ENCODE results near the gene RPS6KA2. TPM values are rescaled to one million over a fixed set of nuclear protein-coding genes. Genes with fewer than 3 reads are reported as not detected.

RPS6KA2 gene
- total and polyA plus RNA-seq, 3 donors from 2014 or later: 18.4 to 21.7 (median 19.8) TPM

DNA sequence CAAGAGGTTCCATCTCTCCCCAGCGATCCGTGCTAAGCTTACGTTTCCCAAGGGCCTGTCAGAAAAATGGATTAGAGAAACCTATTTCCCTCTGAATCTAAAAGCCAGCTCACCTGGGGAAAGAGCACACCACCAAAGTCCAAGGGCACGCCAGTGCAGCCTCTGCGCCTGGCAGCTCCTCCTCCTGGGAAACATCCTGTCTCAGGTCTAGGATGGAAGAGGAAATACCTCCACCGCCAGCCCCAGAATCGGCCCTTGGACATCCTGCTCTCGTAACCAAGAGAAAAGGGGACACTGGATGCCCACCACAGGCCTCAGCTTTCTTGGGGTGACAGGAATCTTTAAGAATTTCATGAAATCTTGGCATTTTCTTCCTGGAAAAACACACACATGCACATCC is 59.2 kb downstream of the RPS6KA2 start:
- Histone ChIP-seq H3K27ac (no peak overlapping the region), H3K36me3 (ENCODE audit: low read depth, missing control alignments) (no peaks in the 10 kb centered on the region), H3K4me1 (peaks cover 4% of the 10 kb centered on the region), H3K4me3 (no peak overlapping the region), H3K9me3 (no peaks in the 10 kb centered on the region), H3K27me3 (no peaks in the 10 kb centered on the region)
- TF ChIP-seq POLR2A (IDR thresholded peaks at IDR 0.05): no peak
- TF ChIP-seq, protein P1, sequence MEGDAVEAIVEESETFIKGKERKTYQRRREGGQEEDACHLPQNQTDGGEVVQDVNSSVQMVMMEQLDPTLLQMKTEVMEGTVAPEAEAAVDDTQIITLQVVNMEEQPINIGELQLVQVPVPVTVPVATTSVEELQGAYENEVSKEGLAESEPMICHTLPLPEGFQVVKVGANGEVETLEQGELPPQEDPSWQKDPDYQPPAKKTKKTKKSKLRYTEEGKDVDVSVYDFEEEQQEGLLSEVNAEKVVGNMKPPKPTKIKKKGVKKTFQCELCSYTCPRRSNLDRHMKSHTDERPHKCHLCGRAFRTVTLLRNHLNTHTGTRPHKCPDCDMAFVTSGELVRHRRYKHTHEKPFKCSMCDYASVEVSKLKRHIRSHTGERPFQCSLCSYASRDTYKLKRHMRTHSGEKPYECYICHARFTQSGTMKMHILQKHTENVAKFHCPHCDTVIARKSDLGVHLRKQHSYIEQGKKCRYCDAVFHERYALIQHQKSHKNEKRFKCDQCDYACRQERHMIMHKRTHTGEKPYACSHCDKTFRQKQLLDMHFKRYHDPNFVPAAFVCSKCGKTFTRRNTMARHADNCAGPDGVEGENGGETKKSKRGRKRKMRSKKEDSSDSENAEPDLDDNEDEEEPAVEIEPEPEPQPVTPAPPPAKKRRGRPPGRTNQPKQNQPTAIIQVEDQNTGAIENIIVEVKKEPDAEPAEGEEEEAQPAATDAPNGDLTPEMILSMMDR (IDR thresholded peaks at IDR 0.05): no peak
- DNase-seq: no peak
- WGBS, 2 donors: 87 to 97% methylated on average over 8 of the region's 8 CpGs
- intact Hi-C loops (cut with DNase I; ENCODE audit: low total_unique reads): no loop called here

DNA sequence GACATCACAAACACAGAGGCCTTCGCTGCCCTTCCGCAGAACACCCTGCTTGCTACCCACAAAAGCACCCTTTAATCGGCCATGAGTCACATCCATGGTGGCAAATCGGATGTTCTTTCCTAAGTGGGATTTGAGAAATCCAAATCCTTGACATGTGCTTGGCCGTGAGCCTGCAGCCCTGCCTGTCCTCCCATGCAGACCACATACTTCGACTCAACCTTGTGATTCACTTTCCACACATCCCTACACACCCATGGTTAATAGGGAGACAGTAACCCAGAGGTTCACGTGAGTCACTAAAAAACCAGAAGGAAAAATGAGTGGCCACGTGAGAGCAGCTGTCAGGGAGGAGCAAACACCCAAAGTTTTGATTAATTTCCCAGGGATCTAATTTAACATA is 59.9 kb downstream of the RPS6KA2 start:
- TF ChIP-seq, protein P1 (IDR thresholded peaks at IDR 0.05): no peak
- no peak for TF ChIP-seq POLR2A (IDR thresholded peaks at IDR 0.05)
- Histone ChIP-seq H3K27me3 (no peaks in the 10 kb centered on the region), H3K36me3 (ENCODE audit: low read depth, missing control alignments) (no peaks in the 10 kb centered on the region), H3K27ac (no peak overlapping the region), H3K4me1 (peaks cover 4% of the 10 kb centered on the region), H3K4me3 (no peak overlapping the region), H3K9me3 (no peaks in the 10 kb centered on the region)
- intact Hi-C loops (cut with DNase I; ENCODE audit: low total_unique reads): no loop called here
- DNase-seq: no peak
- 85 to 93% methylated on average over 8 of the region's 8 CpGs for WGBS, 2 donors

DNA sequence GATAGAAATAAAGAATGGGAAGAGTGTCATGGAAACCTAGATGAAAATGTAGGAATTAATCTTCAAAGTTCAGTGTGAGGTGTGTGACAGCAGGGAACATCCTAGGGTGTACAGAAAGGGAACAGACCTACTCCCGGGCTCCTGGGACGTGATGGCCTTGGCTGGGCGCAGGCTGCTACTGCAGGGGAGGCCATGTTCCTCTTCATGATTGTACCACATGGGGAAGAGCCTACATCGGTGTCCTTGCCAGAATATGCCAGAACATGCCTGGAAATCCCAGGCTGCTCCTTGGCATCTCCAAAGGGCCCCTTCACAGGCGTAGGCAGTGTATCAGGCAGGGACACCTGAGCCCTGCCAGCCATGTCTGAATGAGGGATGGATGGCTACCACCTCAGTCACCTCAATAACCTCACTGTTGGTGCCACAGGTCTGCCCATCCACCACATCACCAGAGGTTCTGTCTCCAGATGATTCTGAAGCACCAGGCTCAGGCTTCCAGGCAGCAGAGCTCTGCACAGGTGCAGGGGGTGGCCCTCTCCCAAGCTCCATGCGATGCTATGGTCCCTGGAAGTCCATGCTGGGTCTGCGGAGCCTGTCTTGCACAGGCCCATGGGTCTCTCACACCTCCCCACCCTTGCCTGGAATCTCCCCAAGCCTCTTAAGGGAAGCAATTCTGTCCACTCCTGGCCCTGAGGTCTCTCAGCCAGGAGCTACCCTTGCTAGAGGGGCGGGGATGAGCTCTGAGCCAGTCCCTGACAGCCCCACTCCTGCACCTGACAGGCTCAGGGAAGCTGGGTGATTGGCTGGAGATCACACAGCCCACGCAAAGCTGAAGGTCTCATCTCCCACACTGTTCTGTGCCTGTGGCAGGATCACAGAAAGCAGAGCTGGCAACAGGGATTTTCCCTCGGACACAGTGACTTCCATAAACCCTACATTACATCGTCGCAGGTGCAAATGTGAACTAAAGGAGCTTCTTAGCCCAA is 60.7 kb downstream of the RPS6KA2 start:
- no peaks in the 10 kb centered on the region for H3K27me3 ChIP-seq
- TF ChIP-seq, protein P1 (IDR thresholded peaks at IDR 0.05): no peak
- TF ChIP-seq POLR2A (IDR thresholded peaks at IDR 0.05): no peak
- intact Hi-C loops (cut with DNase I; ENCODE audit: low total_unique reads): no loop called here
- H3K4me1 ChIP-seq: peaks cover 4% of the 10 kb centered on the region
- H3K27ac ChIP-seq: no peak overlapping the region
- no peaks in the 10 kb centered on the region for H3K9me3 ChIP-seq
- H3K36me3 ChIP-seq (ENCODE audit: low read depth, missing control alignments): no peaks in the 10 kb centered on the region
- H3K4me3 ChIP-seq: no peak overlapping the region
- WGBS, 2 donors: 89 to 93% methylated on average over 11 to 12 of the region's 12 CpGs
- DNase-seq: peak; percentile 48

DNA sequence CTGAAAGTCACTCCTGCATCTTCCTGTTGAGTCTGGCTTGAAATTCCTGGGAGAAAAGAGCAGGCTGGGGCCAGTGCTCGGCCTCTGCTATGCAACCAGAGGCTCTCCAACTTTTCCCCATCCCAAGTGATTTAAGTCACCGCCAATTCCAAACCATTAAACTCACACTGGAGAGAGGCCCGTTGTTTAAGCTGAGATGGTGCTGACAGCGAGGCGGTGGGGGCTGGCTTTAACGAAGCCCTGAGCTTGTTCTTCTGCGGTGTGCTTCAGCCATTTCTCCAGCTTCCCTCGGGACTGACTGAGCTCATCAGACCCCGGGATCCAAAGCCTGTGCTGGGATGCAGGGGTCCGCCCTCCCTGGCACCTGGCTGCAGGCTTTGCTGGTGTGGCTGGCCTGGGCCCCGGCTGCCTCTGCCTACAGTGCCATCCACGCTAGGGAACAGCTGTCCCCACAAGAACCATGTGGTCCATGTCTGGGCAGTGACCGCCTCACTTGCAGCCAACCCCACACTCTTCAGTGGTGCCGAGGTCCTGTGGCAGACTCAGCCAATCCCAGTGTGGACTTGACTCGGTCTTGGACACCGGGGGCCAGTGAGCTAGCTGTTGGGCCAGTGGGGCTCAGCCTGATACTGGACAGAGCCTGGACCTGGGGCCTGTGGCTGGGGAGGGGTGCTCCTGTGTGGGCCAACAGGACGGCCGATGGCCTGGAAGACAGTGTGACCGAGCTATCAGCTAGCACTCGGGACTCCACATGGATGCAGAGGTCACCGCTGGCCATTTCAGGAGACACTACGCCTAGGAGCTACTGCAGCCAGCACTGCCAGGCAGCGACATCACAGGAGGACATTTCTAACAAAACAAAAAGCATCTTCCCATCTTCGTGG is 61.7 kb downstream of the RPS6KA2 start:
- H3K36me3 ChIP-seq (ENCODE audit: low read depth, missing control alignments): no peaks in the 10 kb centered on the region
- no peak overlapping the region for H3K4me3 ChIP-seq
- WGBS, 2 donors: 88 to 89% methylated on average over 20 to 24 of the region's 24 CpGs
- TF ChIP-seq, protein P1 (IDR thresholded peaks at IDR 0.05): no peak
- TF ChIP-seq POLR2A (IDR thresholded peaks at IDR 0.05): no peak
- no peaks in the 10 kb centered on the region for H3K9me3 ChIP-seq
- no peak for DNase-seq
- no peaks in the 10 kb centered on the region for H3K27me3 ChIP-seq
- H3K27ac ChIP-seq: no peak overlapping the region
- H3K4me1 ChIP-seq: peaks cover 4% of the 10 kb centered on the region
- intact Hi-C loops (cut with DNase I; ENCODE audit: low total_unique reads): no loop called here

Measured in testis (tissue), 3 donors.